IPS-20b (cell line): Measurements from ENCODE around the gene KCNMA1.

Experiments
- H3K27ac ChIP-seq: one replicate; pipeline ENCODE4 v1.5.1; 2013; ENCODE audit warnings: low read length
- H3K27me3 ChIP-seq: 2 replicates; pipeline ENCODE4 v1.6.1; 2013; ENCODE audit warnings: mild to moderate bottlenecking, low read length, inconsistent platforms; ENCODE audit not compliant: insufficient read depth
- H3K36me3 ChIP-seq: 2 replicates; pipeline ENCODE4 v1.6.1; 2013; ENCODE audit warnings: low read depth, mild to moderate bottlenecking, inconsistent platforms, low read length, moderate library complexity; ENCODE audit not compliant: insufficient read depth
- H3K4me1 ChIP-seq: 2 replicates; pipeline ENCODE4 v1.6.1; 2013; ENCODE audit warnings: mild to moderate bottlenecking, control low read depth, inconsistent platforms, low read length, moderate library complexity; ENCODE audit not compliant: insufficient read depth
- H3K4me3 ChIP-seq: 2 replicates; pipeline ENCODE4 v1.5.1; 2013; ENCODE audit warnings: mild to moderate bottlenecking, low read length, inconsistent platforms
- H3K9ac ChIP-seq: 2 replicates; pipeline ENCODE4 v1.6.1; 2013; ENCODE audit warnings: low read depth, mild to moderate bottlenecking, inconsistent platforms, low read length, moderate library complexity
- H3K9me3 ChIP-seq: 2 replicates; pipeline ENCODE4 v1.6.1; 2013; ENCODE audit warnings: mild to moderate bottlenecking, low read depth, low read length, inconsistent platforms; ENCODE audit not compliant: insufficient read depth

The KCNMA1 gene

DNA sequence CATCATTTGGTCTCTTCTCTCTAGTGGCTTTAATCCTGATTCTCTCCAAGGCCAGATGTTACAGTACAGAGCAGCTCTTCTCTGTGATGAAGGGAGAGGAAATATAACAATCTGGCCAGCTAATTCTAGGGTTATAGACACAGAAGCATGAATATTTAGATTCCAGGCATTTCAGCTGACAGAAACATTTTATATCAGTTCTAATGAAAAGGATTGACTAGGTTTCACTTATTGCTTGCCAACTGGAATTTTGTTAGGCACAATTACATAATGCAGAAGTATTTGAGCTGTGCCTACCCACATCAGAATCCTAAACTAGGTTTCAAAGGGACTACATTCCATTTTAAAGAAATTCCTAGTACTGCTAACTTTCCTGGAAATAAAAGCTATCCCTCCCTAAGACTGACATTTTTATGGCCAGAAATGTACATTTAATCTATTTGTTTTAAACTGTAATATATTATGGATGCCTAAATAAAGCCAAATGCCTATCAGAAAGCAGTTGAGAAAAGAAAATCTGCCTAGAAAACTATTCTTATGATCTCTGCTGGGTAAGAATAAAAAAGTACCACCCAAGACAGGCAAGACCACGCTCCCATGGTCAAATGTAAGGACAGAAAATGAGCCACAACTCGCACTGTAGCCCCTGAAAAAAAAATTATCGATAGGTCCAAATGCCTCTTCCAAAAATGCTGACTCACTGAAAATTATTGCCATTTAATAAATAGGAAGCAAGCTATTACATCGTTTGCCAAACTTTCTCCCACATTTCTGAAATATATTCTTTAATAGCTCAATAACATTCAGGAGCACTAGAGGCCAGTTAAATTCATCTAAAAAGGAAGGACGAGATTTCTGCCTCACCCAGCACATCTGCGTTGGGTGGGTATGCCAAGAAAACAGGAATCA lies 498.1 kb downstream of the KCNMA1 start:
- no peaks in the 10 kb centered on the region for H3K27me3 ChIP-seq
- no peak overlapping the region for H3K4me3 ChIP-seq
- no peak overlapping the region for H3K9ac ChIP-seq
- H3K36me3 ChIP-seq, result no peaks in the 10 kb centered on the region
- no peaks in the 10 kb centered on the region for H3K9me3 ChIP-seq
- H3K27ac ChIP-seq, result no peak overlapping the region
- no peaks in the 10 kb centered on the region for H3K4me1 ChIP-seq

DNA sequence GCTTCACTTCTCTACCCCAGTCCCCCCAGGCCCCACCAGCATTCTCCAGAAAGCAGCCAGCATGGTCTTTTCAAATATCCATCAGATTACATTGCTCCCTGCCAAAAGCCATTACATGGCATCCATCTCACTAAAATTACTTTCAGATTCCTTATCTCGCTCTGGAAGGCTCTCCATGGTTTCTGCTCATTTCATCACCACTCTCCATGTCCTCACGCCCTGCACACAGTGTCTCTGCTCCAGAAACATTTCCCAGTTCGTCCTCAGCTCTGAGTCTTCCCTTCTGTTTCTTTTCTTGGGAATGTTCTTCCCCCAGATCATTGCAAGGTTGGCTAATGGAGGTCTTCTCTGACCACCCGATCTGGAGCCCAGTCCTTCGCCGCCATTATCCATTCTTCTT lies 499.1 kb downstream of the KCNMA1 start:
- no peak overlapping the region for H3K9ac ChIP-seq
- no peaks in the 10 kb centered on the region for H3K4me1 ChIP-seq
- no peaks in the 10 kb centered on the region for H3K9me3 ChIP-seq
- H3K27ac ChIP-seq, result no peak overlapping the region
- H3K36me3 ChIP-seq, result no peaks in the 10 kb centered on the region
- H3K27me3 ChIP-seq, result no peaks in the 10 kb centered on the region
- H3K4me3 ChIP-seq, result no peak overlapping the region

- no peaks in the 10 kb centered on the region for H3K36me3 ChIP-seq
- no peak overlapping the region for H3K4me3 ChIP-seq
- no peaks in the 10 kb centered on the region for H3K4me1 ChIP-seq
- H3K9me3 ChIP-seq, result no peaks in the 10 kb centered on the region
- no peak overlapping the region for H3K9ac ChIP-seq
- no peaks in the 10 kb centered on the region for H3K27me3 ChIP-seq
- no peak overlapping the region for H3K27ac ChIP-seq
These were observed 502.1 kb downstream of the KCNMA1 start for GRCh38 chr10:77135555-77135954.

GRCh38 chr10:77131214-77131613 lies 506.4 kb downstream of the KCNMA1 start:
- Histone ChIP-seq H3K4me3 (no peak overlapping the region), H3K9me3 (no peaks in the 10 kb centered on the region), H3K27me3 (no peaks in the 10 kb centered on the region), H3K27ac (no peak overlapping the region), H3K36me3 (no peaks in the 10 kb centered on the region), H3K4me1 (no peaks in the 10 kb centered on the region), H3K9ac (no peak overlapping the region)

GRCh38 chr10:77127243-77127642 lies 510.4 kb downstream of the KCNMA1 start:
- Histone ChIP-seq H3K4me1 (no peaks in the 10 kb centered on the region), H3K27ac (no peak overlapping the region), H3K36me3 (no peaks in the 10 kb centered on the region), H3K27me3 (no peaks in the 10 kb centered on the region), H3K4me3 (no peak overlapping the region), H3K9ac (no peak overlapping the region), H3K9me3 (no peaks in the 10 kb centered on the region)

DNA sequence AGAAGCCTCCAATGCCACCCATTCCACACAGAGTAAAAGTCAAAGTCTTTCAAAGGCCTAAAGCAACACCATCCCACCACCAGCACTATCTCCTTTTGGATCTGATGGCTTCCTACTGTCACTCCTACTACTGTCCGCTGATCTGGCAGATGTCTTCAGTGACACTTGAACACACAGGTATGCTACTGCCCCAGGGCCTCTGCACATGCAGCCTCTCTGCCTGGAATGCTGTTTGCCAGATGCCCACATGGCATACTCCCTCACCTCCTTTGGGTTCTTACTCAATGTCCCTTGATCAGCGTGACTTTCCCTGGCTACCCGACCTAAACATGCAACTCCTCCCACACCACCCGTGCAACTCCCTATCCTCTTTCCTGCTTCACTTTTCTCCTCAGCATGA lies 512.4 kb downstream of the KCNMA1 start:
- no peaks in the 10 kb centered on the region for H3K36me3 ChIP-seq
- H3K4me1 ChIP-seq, result no peaks in the 10 kb centered on the region
- H3K9me3 ChIP-seq, result no peaks in the 10 kb centered on the region
- H3K27ac ChIP-seq, result no peak overlapping the region
- H3K4me3 ChIP-seq, result no peak overlapping the region
- no peak overlapping the region for H3K9ac ChIP-seq
- no peaks in the 10 kb centered on the region for H3K27me3 ChIP-seq

- no peaks in the 10 kb centered on the region for H3K36me3 ChIP-seq
- no peak overlapping the region for H3K27ac ChIP-seq
- no peaks in the 10 kb centered on the region for H3K27me3 ChIP-seq
- H3K9ac ChIP-seq, result no peak overlapping the region
- no peak overlapping the region for H3K4me3 ChIP-seq
- no peaks in the 10 kb centered on the region for H3K4me1 ChIP-seq
- no peaks in the 10 kb centered on the region for H3K9me3 ChIP-seq
These were observed 514.3 kb downstream of the KCNMA1 start for GRCh38 chr10:77123330-77123729.

- H3K27ac ChIP-seq, result no peak overlapping the region
- H3K27me3 ChIP-seq, result no peaks in the 10 kb centered on the region
- H3K4me1 ChIP-seq, result no peaks in the 10 kb centered on the region; the same call in 1 of the 2 replicates
- no peak overlapping the region for H3K9ac ChIP-seq
- no peak overlapping the region for H3K4me3 ChIP-seq
- no peaks in the 10 kb centered on the region for H3K36me3 ChIP-seq
- no peaks in the 10 kb centered on the region for H3K9me3 ChIP-seq
These were observed 515.8 kb downstream of the KCNMA1 start for GRCh38 chr10:77121829-77122228.

DNA sequence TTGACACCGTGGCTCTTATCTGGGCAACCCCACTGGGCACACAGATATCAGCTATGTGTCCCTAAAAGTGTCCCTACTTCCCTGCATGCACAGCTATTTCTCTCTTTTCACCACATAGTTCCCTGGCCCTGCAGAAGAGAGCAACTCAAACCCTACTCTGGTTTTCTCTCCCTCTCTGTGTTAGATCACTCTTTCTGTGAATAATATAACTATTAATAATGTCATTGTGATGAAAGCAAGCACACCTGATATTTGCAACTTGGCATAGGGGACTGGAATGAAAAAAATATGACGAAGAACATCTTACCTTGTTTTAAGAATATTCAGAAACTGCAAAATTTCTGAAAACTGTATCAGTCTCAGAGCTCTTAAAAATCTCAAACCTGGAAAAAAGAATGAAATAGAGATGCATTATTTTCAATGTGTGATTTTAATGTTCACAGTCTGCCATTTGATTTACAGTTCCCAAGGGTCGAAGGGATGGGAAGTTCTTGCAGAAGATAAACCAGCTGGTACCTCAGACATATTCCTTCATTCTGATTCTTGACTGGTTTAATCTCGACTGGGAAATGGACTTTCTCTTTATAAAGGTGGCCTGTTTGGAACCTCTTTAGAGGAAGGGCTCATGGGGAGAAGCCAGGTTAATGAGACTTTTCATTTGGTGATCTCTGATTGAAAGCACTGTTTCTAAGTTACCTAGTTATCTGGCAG lies 516.8 kb downstream of the KCNMA1 start:
- H3K27me3 ChIP-seq, result no peaks in the 10 kb centered on the region
- peaks cover 4% of the 10 kb centered on the region for H3K4me1 ChIP-seq
- H3K27ac ChIP-seq, result no peak overlapping the region
- no peak overlapping the region for H3K4me3 ChIP-seq
- no peaks in the 10 kb centered on the region for H3K36me3 ChIP-seq
- no peak overlapping the region for H3K9ac ChIP-seq
- H3K9me3 ChIP-seq, result no peaks in the 10 kb centered on the region

DNA sequence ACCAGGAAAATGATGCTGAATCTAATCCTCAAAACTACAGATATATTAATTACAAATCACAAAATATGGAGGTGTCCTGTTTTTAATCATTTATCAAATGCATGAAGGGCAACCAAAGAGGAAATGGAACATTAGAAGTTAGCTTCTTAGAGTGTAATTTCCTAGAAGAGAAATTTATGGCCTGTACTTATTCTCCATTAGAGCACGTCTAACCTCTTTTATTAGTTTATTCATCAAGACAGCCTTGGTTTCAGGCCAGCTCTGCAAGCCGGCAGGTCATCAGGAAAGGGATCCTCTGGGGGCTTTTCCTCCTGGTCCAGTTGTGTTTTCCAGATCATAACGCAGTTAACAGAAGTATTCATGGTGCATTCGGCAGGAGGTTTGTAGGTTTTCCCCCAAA lies 517.6 kb downstream of the KCNMA1 start:
- no peaks in the 10 kb centered on the region for H3K27me3 ChIP-seq
- H3K4me1 ChIP-seq, result peaks cover 12% of the 10 kb centered on the region
- no peak overlapping the region for H3K9ac ChIP-seq
- H3K4me3 ChIP-seq, result no peak overlapping the region
- no peaks in the 10 kb centered on the region for H3K9me3 ChIP-seq
- H3K36me3 ChIP-seq, result no peaks in the 10 kb centered on the region
- H3K27ac ChIP-seq, result no peak overlapping the region

DNA sequence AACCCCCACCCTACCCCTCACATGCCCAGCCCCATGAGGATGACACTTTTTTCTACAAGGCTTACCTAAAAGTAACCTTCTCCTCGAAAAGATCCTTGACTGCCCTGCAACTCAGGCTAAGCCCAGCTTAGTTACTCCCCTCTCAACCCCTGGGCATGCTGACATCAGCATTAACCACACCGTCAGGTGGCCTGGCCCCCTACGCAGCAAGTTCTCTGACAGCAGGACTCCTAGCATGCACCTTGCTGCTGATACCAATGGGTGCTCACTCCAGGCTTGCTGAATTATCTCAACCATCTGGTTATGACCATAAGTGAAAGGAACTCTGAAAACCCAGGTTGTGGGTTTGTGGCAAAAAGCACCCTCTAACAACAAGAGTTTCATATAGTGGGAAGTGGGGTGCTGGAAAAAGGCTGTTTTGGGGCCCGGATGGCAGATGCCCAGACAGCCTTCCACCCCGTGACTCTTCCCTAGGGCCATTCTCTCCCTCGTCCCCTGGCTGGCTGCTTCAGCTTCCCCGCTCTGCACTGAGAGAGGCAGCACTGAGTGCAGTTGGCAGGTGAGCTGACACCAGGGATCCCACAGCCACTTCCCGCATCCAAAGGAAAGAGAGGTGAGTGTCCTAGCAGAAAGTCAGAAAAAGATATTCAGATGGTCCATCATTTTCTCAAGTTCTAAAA lies 518.9 kb downstream of the KCNMA1 start:
- Histone ChIP-seq H3K36me3 (no peaks in the 10 kb centered on the region), H3K9me3 (no peaks in the 10 kb centered on the region), H3K9ac (no peak overlapping the region), H3K27me3 (no peaks in the 10 kb centered on the region), H3K4me3 (no peak overlapping the region), H3K27ac (no peak overlapping the region), H3K4me1 (peaks cover 19% of the 10 kb centered on the region)
